Caco-2 (cell line): ENCODE measurements around the gene RNF11. TPM values are rescaled to one million over a fixed set of nuclear protein-coding genes. Genes with fewer than 3 reads are reported as not detected.

Source experiments
- BruUV-seq: library from RNA; stranded (reverse); fragments of 400-500 nt; replicated peaks from 2 replicates; lab custom pipeline; 2021; lab: Mats Ljungman, UMichigan
- CTCF ChIA-PET: fragments of 300-600 bp; sonication (Branson Sonifier 250); formaldehyde crosslinking; loops from one replicate; lab custom pipeline; 2022; ENCODE audit warnings: antibody characterized with exemption; lab: Charles Lee
- POLR2A ChIA-PET: fragments of 300-600 bp; sonication (Branson Sonifier 250); formaldehyde crosslinking; loops from one replicate; lab custom pipeline; 2022; ENCODE audit warnings: antibody characterized with exemption; lab: Charles Lee
- DNase-seq, 2 experiments: peaks; one replicate each; pipeline versions ENCODE4 v3.0.0 to v3.0.0-alpha.2; 2020 to 2022
- H3K27me3 ChIP-seq: replicated peaks from 2 replicates; pipeline ENCODE4 v1.6.0; 2011; ENCODE audit warnings: low read length; ENCODE audit not compliant: control insufficient read depth, insufficient read depth
- H3K36me3 ChIP-seq: 2 replicates; pipeline ENCODE4 v1.5.1; 2011; ENCODE audit warnings: low read length; ENCODE audit not compliant: control insufficient read depth, insufficient read depth
- H3K4me1 ChIP-seq: fragments of 250-450 bp; sonication (Bioruptor Pico); 2 replicates; pipeline ENCODE4 v1.5.1; 2020; ENCODE audit warnings: mild to moderate bottlenecking
- H3K4me3 ChIP-seq: 2 replicates; pipeline ENCODE4 v1.5.1; 2011; ENCODE audit warnings: low read depth, mild to moderate bottlenecking, control low read depth, low read length
- H3K9me3 ChIP-seq: fragments of 250-450 bp; sonication (Bioruptor Pico); 2 replicates; pipeline ENCODE4 v1.5.1; 2020; ENCODE audit warnings: mild to moderate bottlenecking, moderate library complexity
- H3K27ac Mint-ChIP-seq: one replicate; pipeline ENCODE4 v1.8.0; 2022; ENCODE audit warnings: mixed read lengths; ENCODE audit not compliant: unreplicated experiment
- H3K27me3 Mint-ChIP-seq: one replicate; pipeline ENCODE4 v1.8.0; 2022; ENCODE audit warnings: mixed read lengths; ENCODE audit not compliant: insufficient read depth, unreplicated experiment
- H3K36me3 Mint-ChIP-seq: one replicate; pipeline ENCODE4 v1.8.0; 2022; ENCODE audit warnings: mild to moderate bottlenecking, mixed read lengths; ENCODE audit not compliant: insufficient read depth, unreplicated experiment
- H3K4me1 Mint-ChIP-seq: one replicate; pipeline ENCODE4 v1.8.0; 2022; ENCODE audit warnings: low read depth, mixed read lengths; ENCODE audit not compliant: unreplicated experiment
- H3K4me3 Mint-ChIP-seq: one replicate; pipeline ENCODE4 v1.8.0; 2022; ENCODE audit warnings: mild to moderate bottlenecking, moderate library complexity, mixed read lengths; ENCODE audit not compliant: unreplicated experiment
- H3K9me3 Mint-ChIP-seq: one replicate; pipeline ENCODE4 v1.8.0; 2022; ENCODE audit warnings: mixed read lengths; ENCODE audit not compliant: unreplicated experiment
- CTCF ChIP-seq, 2 experiments: fragments of 200-600 bp in 1 of 2; IDR thresholded peaks; 1 replicate in 1 of 2; 2 replicates in 1 of 2; pipeline versions ENCODE4 v1.5.1 to v1.8.0; 2011 to 2022; ENCODE audit warnings: antibody characterized with exemption in 1 of 2, control low read depth in 1 of 2, inconsistent platforms in 1 of 2, low read depth in 1 of 2, low read length in 1 of 2, mild to moderate bottlenecking in 1 of 2, moderate library complexity in 1 of 2; ENCODE audit not compliant: insufficient read depth in 1 of 2, severe bottlenecking in 1 of 2, unreplicated experiment in 1 of 2
- intact Hi-C: fragments of 100-400 bp; cut with micrococcal nuclease; formaldehyde crosslinking; loops from one replicate; pipeline ENCODE4 v1.10.0; 2022; ENCODE audit not compliant: unreplicated experiment
- total RNA-seq: library from RNA; stranded (reverse); gene quantifications from 2 replicates; pipeline ENCODE4 v1.2.3, GENCODE V29; 2022

RNF11 gene
- total RNA-seq, 1 experiment from 2014 or later, result 44.1 TPM

- no peak overlapping the region for H3K27ac Mint-ChIP-seq
- H3K9me3 ChIP-seq, result no peaks in the 10 kb centered on the region
- DNase-seq, result no peak
- BruUV-seq, result no TSS peak
- H3K36me3 Mint-ChIP-seq, result no peaks in the 10 kb centered on the region
- no peaks in the 10 kb centered on the region for H3K4me1 ChIP-seq
- intact Hi-C loops, result no loop called here
- H3K27me3 ChIP-seq, result no peaks in the 10 kb centered on the region
- peaks cover 6% of the 10 kb centered on the region for H3K4me1 Mint-ChIP-seq
- no peak overlapping the region for H3K4me3 ChIP-seq
- no peaks in the 10 kb centered on the region for H3K27me3 Mint-ChIP-seq
- POLR2A ChIA-PET, result no interaction called here
- H3K9me3 Mint-ChIP-seq, result no peaks in the 10 kb centered on the region
- CTCF ChIA-PET, result no interaction called here
- H3K4me3 Mint-ChIP-seq, result no peak overlapping the region
- no peak for TF ChIP-seq CTCF (IDR thresholded peaks at IDR 0.05; ENCODE audit: insufficient read depth in 1 of 2, low read depth in 1 of 2, low read length in 1 of 2, severe bottlenecking in 1 of 2, unreplicated experiment in 1 of 2)
- no peaks in the 10 kb centered on the region for H3K36me3 ChIP-seq
These were observed 85.2 kb downstream of the RNF11 start for GRCh38 chr1:51320967-51321923.

- ChIA-PET CTCF (no interaction called here), POLR2A (no interaction called here)
- no peak overlapping the region for H3K27ac Mint-ChIP-seq
- H3K9me3 Mint-ChIP-seq, result no peaks in the 10 kb centered on the region
- intact Hi-C loops, result no loop called here
- no peak for TF ChIP-seq CTCF (IDR thresholded peaks at IDR 0.05; ENCODE audit: insufficient read depth in 1 of 2, low read depth in 1 of 2, low read length in 1 of 2, severe bottlenecking in 1 of 2, unreplicated experiment in 1 of 2)
- H3K27me3 Mint-ChIP-seq, result no peaks in the 10 kb centered on the region
- no peaks in the 10 kb centered on the region for H3K36me3 ChIP-seq
- no peaks in the 10 kb centered on the region for H3K36me3 Mint-ChIP-seq
- no peak overlapping the region for H3K4me3 Mint-ChIP-seq
- no TSS peak for BruUV-seq
- H3K4me1 ChIP-seq, result no peaks in the 10 kb centered on the region
- H3K4me1 Mint-ChIP-seq, result peaks cover 6% of the 10 kb centered on the region
- H3K27me3 ChIP-seq, result no peaks in the 10 kb centered on the region
- no peak overlapping the region for H3K4me3 ChIP-seq
- no peak for DNase-seq
- H3K9me3 ChIP-seq, result no peaks in the 10 kb centered on the region
These were observed 85.8 kb downstream of the RNF11 start for GRCh38 chr1:51321924-51322280.

- POLR2A ChIA-PET, result no interaction called here
- H3K27me3 ChIP-seq, result no peaks in the 10 kb centered on the region
- no peaks in the 10 kb centered on the region for H3K9me3 ChIP-seq
- Mint-ChIP-seq H3K36me3 (no peaks in the 10 kb centered on the region), H3K27me3 (no peaks in the 10 kb centered on the region), H3K9me3 (no peaks in the 10 kb centered on the region), H3K4me1 (peaks cover 6% of the 10 kb centered on the region), H3K27ac (no peak overlapping the region), H3K4me3 (no peak overlapping the region)
- H3K4me1 ChIP-seq, result no peaks in the 10 kb centered on the region
- no peaks in the 10 kb centered on the region for H3K36me3 ChIP-seq
- no TSS peak for BruUV-seq
- intact Hi-C loops, result no loop called here
- CTCF ChIA-PET, result no interaction called here
- TF ChIP-seq CTCF (IDR thresholded peaks at IDR 0.05; ENCODE audit: insufficient read depth in 1 of 2, low read depth in 1 of 2, low read length in 1 of 2, severe bottlenecking in 1 of 2, unreplicated experiment in 1 of 2), result no peak
- no peak overlapping the region for H3K4me3 ChIP-seq
- no peak for DNase-seq
These were observed 86.5 kb downstream of the RNF11 start for GRCh38 chr1:51322417-51323101.

Other genes starting within 250 kb of the RNF11 start
- gene C1orf185, start 134.0 kb upstream of the RNF11 start, total RNA-seq, result not detected in 2 replicates
- 21.0 and 24.4 TPM in 2 replicates for gene TTC39A, start 94.3 kb downstream of the RNF11 start, total RNA-seq